HAP-1 (cell line): ENCODE measurements around the gene SLC13A2.
A peak's percentile ranks its signal among the peaks of the same experiment; 100 is the strongest.
"Not testable (repeated sequence)": the region's sequence is repeated elsewhere in the genome, so short reads cannot be mapped to it uniquely, and the experiment has no call there.

Source experiments
- DNase-seq, 2 experiments: peaks; one replicate each; pipeline ENCODE4 v3.0.0-alpha.2; 2016 to 2020; ENCODE audit warnings: low spot score in 2 of 2
- H3K27me3 ChIP-seq: fragments of 250-450 bp; sonication (Bioruptor Pico); 2 replicates; pipeline ENCODE4 v1.5.1; 2020; ENCODE audit warnings: low read depth, mild to moderate bottlenecking, moderate library complexity
- H3K36me3 ChIP-seq: fragments of 250-450 bp; sonication (Bioruptor Pico); replicated peaks from 2 replicates; pipeline ENCODE4 v1.5.1; 2020; ENCODE audit warnings: mild to moderate bottlenecking
- H3K4me1 ChIP-seq: fragments of 250-450 bp; sonication (Bioruptor Pico); 2 replicates; pipeline ENCODE4 v1.5.1; 2020; ENCODE audit warnings: mild to moderate bottlenecking
- H3K4me3 ChIP-seq: fragments of 250-450 bp; sonication (Bioruptor Pico); 2 replicates; pipeline ENCODE4 v1.5.1; 2020; ENCODE audit warnings: mild to moderate bottlenecking, moderate library complexity
- H3K9me3 ChIP-seq: fragments of 250-450 bp; sonication (Bioruptor Pico); 2 replicates; pipeline ENCODE4 v1.5.1; 2020; ENCODE audit warnings: mild to moderate bottlenecking, moderate library complexity
- in situ Hi-C: fragments of 300-500 bp; cut with MboI; formaldehyde crosslinking; loops from 3 replicates; pipeline ENCODE4 v1.14.3; 2020; ENCODE audit warnings: low sequenced_read_pairs, inconsistent platforms, mixed read lengths

Gene SLC13A2

DNA sequence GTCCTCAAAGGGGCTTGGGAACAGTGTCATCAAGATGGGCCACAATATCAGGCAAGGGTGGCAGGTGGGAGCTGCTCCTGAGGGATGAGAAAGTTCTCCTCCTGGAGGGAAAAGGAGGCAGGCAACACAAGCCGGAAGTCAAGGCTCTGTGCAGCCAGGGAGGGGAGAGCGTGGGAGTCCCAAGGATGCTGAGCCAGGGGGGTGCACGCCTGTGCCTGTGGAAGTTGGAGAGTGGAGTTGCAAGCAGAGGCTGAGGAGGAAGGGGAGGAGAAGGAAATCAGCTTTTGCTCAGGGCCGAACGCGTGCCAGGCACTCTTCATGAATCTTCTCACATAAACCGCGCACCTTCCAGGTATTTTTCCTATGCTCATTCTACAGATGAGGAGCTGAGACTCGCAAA lies 7.4 kb upstream of the SLC13A2 start:
- no peak overlapping the region for H3K4me3 ChIP-seq
- no peaks in the 10 kb centered on the region for H3K9me3 ChIP-seq
- in situ Hi-C loops, result no loop called here
- no peaks in the 10 kb centered on the region for H3K4me1 ChIP-seq
- no peaks in the 10 kb centered on the region for H3K36me3 ChIP-seq
- H3K27me3 ChIP-seq, result peaks cover 26% of the 10 kb centered on the region
- no peak for DNase-seq

DNA sequence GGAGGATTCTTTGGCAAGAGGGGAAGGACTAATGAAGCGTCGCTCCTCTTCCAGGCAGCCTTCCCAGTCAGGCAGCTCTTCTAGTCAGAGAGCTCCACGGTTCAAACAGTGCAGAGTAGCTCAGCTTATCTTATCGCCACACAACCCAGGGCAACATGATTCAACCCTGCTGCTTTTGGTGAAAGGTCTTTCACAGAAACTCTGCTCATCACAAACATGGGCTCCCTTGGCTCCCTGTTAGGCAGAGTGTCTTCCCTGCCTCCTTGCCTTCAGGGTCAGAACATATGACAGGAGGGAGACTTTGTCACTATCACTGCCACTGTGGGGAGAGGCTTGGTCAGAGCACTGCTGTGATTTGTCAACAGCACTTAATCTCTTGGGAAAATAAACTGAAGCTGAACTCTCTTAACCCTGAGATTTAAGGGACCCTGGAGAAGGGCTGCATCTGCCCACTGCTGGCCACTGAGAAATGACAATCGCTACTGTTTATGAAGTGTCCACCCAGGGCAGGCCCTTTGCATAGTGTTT lies 6.9 kb upstream of the SLC13A2 start:
- Histone ChIP-seq H3K9me3 (no peaks in the 10 kb centered on the region), H3K36me3 (no peaks in the 10 kb centered on the region), H3K27me3 (peaks cover 26% of the 10 kb centered on the region), H3K4me1 (no peaks in the 10 kb centered on the region), H3K4me3 (no peak overlapping the region)
- in situ Hi-C loops, result no loop called here
- no peak for DNase-seq

DNA sequence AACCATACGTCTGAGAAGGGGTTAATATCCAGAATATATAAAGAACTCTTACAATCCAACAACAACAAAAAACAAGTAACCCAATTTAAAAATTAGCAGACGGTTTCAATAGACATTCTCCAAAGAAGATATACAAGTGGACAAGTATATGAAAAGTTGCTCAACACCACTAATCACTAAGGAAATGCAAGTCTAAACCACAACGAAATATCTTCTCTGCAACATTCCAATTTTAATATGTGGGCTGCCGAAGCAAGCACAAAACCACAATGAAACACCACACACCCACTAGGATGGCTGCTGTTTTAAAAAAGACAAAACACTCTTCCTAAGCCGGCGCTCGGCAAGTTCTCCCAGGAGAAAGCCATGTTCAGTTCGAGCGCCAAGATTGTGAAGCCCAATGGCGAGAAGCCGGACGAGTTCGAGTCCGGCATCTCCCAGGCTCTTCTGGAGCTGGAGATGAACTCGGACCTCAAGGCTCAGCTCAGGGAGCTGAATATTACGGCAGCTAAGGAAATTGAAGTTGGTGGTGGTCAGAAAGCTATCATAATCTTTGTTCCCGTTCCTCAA lies 5.9 kb upstream of the SLC13A2 start:
- H3K9me3 ChIP-seq, result no peaks in the 10 kb centered on the region
- H3K36me3 ChIP-seq, result no peaks in the 10 kb centered on the region
- in situ Hi-C loops, result no loop called here
- no peaks in the 10 kb centered on the region for H3K4me1 ChIP-seq
- no peak overlapping the region for H3K4me3 ChIP-seq
- no peak for DNase-seq
- H3K27me3 ChIP-seq, result peaks cover 26% of the 10 kb centered on the region

DNA sequence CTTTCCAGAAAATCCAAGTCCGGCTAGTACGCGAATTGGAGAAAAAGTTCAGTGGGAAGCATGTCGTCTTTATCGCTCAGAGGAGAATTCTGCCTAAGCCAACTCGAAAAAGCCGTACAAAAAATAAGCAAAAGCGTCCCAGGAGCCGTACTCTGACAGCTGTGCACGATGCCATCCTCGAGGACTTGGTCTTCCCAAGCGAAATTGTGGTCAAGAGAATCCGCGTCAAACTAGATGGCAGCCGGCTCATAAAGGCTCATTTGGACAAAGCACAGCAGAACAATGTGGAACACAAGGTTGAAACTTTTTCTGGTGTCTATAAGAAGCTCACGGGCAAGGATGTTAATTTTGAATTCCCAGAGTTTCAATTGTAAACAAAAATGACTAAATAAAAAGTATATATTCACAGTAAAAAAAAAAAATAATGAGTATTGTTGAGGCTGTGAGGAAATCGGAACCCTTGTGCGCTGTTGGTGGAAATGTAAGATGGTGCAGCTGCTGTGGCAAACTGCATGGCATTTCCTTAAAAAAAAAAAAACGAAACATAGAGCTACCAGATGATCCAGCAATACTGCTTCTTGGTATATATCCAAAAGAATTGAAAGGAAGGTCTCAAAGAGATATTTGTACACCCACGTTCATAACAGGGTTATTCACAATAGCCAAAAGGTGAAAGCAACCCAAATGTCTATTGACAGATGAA lies 5.3 kb upstream of the SLC13A2 start:
- H3K9me3 ChIP-seq, H3K4me1 ChIP-seq, H3K4me3 ChIP-seq, H3K36me3 ChIP-seq, DNase-seq, in situ Hi-C loops: not testable (repeated sequence)
- peaks cover 26% of the 10 kb centered on the region for H3K27me3 ChIP-seq

DNA sequence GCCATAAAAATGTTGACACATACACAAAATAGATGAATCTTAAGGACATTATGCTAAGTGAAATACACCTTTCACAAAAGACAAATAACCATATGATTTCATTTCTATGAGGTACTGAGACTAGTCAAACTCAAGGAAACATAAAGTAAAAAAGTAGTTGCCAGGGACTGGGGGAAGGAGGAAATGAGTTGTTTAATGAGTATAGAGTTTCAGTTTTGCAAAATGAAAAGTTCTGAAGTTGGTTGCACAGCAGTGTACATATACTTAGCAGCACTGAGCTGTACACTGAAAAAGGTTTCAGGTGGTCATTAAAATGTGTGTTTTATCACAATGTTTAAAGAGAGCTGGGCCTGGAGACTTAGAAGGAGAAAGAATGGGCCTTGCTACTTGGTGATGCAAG lies 4.7 kb upstream of the SLC13A2 start:
- Histone ChIP-seq H3K9me3 (no peaks in the 10 kb centered on the region), H3K36me3 (no peaks in the 10 kb centered on the region), H3K27me3 (peaks cover 26% of the 10 kb centered on the region), H3K4me1 (no peaks in the 10 kb centered on the region), H3K4me3 (no peak overlapping the region)
- no peak for DNase-seq
- in situ Hi-C loops, result no loop called here

DNA sequence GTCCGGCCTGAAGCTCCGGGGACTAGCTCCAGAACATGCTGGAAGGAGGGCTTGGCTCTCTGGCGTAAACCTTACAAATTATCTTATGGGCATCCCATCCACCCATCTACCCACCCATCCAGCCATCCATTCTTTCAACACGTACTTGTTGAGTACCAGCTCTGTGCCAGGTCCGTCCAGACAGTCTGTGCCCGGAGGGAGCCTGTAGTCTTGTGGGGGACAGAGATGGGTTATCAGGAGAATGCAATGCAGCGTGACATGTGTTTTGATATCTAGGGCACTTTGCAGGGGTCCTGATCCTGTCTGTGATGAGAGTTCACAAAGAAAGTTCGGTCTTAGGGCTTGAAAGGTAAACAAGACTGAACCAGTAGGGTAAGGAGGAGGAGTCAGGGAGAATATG lies 4.1 kb upstream of the SLC13A2 start:
- no peaks in the 10 kb centered on the region for H3K36me3 ChIP-seq
- H3K27me3 ChIP-seq, result peaks cover 24% of the 10 kb centered on the region
- DNase-seq, result no peak
- no peaks in the 10 kb centered on the region for H3K4me1 ChIP-seq
- H3K4me3 ChIP-seq, result no peak overlapping the region
- in situ Hi-C loops, result no loop called here
- no peaks in the 10 kb centered on the region for H3K9me3 ChIP-seq

DNA sequence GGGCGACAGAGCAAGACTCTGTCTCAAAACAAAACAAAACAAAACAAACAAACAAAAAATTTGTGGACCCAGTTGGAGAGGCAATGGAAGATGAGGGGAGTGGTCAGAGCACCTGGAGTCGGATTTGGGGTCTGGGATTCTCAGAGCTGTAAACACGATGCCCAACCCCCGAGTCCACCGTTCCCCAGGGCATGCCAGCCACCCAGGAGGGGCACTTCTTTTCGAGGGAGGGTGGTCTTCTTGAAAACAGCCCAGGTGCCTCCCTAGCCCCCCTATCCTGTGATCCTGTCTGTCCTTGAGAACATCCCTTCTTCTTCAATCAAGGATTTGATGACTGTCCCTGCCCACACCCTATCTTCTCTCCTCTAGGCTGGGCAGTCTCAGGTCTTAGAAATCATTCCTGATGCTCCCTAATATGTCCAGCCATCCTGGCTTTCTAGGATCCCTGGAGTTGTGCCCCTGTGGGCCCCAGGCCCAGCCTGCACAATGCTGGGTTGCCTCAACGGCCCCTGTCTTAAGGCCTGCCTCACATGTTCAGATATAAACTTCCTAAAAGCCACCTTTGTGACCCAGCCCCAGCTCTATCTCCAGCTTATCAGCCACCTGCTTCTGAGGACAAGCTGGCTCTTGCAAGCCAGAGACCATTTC lies 3.1 kb upstream of the SLC13A2 start:
- in situ Hi-C loops, result loop anchor here (5.0 kb wide), 1 partner anchor 48 kb away; no protein-coding TSS in a partner anchor
- Histone ChIP-seq H3K9me3 (no peaks in the 10 kb centered on the region), H3K4me1 (no peaks in the 10 kb centered on the region), H3K27me3 (peaks cover 21% of the 10 kb centered on the region), H3K36me3 (no peaks in the 10 kb centered on the region), H3K4me3 (no peak overlapping the region)
- no peak for DNase-seq

DNA sequence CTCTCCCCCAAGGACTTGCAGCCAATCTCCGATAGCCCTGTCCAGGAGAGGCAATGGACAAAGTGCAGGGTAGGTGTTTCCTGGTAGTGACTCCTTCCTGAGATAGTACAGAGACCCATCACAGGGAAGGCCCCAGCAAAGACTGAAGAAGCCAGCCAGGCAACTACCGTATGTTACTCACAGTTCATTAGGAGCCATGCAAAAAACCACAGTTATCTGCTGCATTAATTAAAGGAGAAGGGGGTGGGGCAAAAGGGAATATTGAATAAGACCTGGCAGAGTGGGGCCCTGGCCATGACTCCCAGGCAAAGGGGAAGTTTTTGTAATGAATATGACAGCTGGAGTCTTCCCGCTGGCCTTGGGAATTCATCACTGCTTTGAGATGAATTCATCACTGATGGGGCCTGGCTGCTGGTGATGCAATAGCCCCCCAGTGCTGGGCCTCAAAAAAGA lies 2.5 kb upstream of the SLC13A2 start:
- in situ Hi-C loops, result loop anchor here (5.0 kb wide), 1 partner anchor 49 kb away; no protein-coding TSS in a partner anchor
- H3K36me3 ChIP-seq, result no peaks in the 10 kb centered on the region
- no peaks in the 10 kb centered on the region for H3K9me3 ChIP-seq
- no peaks in the 10 kb centered on the region for H3K4me1 ChIP-seq
- DNase-seq, result no peak
- H3K27me3 ChIP-seq, result peaks cover 21% of the 10 kb centered on the region
- no peak overlapping the region for H3K4me3 ChIP-seq

DNA sequence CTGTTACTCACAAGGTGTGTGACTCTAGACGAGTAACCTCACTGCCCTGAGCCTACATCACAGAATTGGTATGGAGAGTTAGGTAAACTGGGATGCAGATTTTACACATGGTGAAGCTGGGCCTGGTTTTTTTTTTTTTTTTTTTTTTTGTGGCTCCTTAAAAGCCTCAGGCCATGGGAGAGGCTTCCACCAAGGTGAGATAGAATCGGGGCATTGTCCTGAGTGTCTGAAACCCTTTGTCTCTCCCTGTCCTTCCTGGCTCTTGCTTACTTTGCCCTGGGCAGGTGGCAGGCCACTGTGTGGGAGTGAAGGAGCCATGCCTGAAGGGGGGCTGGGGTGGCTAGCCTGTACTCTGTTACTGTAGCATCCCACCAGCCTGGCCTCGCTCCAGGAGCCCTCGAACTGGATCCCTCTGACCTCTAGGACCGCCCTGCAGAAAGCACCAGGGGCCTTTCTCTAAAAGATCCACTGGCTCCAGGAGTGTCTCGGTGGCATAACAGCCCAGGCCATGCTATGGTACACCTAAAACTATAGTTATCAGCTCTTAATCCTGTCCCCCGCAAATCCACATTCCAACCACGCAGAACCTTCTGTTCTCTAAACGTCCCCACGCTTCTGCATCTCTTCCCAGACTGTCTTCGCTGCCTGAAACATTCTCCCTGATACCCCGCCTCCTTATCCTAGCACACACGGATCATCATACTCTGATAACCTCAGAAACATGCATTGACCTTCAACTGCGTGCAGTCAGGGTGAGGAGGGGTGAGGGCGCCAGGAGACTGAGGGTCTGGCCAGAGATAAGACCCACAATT lies 1.7 kb upstream of the SLC13A2 start:
- Histone ChIP-seq H3K9me3 (no peaks in the 10 kb centered on the region), H3K27me3 (peaks cover 20% of the 10 kb centered on the region), H3K36me3 (no peaks in the 10 kb centered on the region), H3K4me1 (no peaks in the 10 kb centered on the region), H3K4me3 (no peak overlapping the region)
- in situ Hi-C loops, result loop anchor here (5.0 kb wide), 1 partner anchor 49 kb away; no protein-coding TSS in a partner anchor
- no peak for DNase-seq

DNA sequence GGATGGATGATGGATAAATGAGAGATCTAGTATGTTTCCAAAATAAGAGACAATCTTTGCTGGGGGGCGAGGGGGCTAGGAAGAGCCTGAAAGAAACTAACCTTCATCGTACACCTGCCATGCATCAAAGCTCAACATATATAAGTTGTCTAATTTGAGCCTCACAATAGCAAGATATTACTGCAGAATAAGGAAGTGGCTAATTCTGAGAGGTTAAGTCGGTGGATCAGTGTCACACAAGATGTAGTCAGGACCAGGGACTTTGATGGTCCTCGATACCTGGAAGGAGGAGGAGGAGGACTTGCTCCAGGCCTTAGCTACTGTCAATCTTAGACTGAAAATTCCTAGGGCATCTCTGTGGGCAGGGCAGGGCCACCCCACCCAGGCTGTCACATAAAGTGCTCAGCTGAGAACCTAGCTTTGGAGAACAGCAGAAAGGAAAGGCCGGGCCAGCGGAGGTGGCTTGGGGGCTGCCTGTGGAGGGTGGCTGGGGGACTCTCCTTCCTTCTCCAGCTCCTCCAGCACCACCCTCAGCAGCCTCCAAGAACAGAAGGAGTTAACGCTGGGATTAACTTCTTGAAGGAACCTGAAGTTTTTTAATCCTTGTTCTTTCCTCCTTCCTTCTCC lies 460 bp upstream of the SLC13A2 start:
- H3K36me3 ChIP-seq, result no peaks in the 10 kb centered on the region
- H3K9me3 ChIP-seq, result no peaks in the 10 kb centered on the region
- no peaks in the 10 kb centered on the region for H3K4me1 ChIP-seq
- DNase-seq, result no peak
- H3K4me3 ChIP-seq, result no peak overlapping the region
- in situ Hi-C loops, result loop anchor here (5.0 kb wide), 1 partner anchor 51 kb away; no protein-coding TSS in a partner anchor
- H3K27me3 ChIP-seq, result peaks cover 11% of the 10 kb centered on the region

DNA sequence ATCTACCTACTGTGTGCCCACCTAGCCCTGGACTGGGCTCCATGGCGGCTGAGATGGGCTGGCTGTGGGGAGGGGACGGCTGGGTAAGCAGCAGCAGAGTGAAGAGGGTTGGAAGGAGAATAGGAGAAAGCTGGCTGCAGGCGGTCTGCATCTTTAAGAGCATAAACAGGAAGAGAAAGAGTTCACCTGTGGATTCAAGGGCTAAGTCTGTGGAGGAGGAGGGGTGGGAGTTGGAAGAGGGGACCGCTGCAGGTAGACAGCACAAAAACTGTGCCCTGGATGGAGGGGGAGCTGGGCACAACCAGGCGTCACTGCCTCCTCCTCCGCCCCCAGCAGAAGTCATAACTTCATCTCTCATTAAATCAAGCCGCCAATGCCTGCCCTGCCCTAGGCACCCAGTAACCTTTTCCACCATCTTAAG lies 677 bp downstream of the SLC13A2 start:
- Histone ChIP-seq H3K4me3 (no peak overlapping the region), H3K36me3 (no peaks in the 10 kb centered on the region), H3K9me3 (no peaks in the 10 kb centered on the region), H3K27me3 (peaks cover 4% of the 10 kb centered on the region; the same call in 1 of the 2 replicates), H3K4me1 (no peaks in the 10 kb centered on the region)
- no peak for DNase-seq
- in situ Hi-C loops, result loop anchor here (5.0 kb wide), 1 partner anchor 52 kb away; no protein-coding TSS in a partner anchor

DNA sequence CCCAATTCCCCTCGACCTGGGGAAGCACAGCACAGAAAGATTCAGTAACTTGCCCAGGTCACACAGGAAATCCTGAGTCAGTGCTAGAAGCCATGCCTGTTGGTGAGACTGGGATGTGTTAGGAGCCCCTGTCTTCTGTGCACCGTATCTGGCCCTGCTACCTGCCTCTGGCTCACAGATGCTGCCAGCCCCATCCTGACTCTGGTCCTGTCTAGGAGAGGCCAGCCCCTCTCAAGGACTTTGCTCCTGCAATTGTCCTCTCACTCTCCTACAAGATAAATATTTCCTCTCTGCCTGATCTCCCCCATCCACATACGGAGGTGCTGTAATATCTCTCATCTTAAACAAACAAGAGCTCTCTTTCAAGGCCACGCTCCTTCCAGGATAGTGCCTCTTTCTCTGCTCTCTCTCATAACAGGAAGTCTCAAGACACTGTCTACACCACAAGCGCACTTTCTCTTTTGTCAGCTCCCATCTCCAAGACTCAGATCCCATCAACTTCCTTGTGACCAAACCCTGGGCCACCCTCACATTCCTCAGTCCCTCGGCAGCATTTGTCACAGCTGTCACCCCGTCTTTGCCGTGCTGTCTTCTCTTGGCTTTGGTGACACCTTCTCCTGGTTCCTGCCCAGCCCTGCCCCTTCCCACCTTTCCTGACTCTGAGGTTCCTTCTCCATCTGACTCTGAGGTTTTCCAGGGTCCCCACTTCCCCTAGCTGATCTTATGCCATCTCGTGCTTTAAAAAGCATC lies 1.9 kb downstream of the SLC13A2 start:
- DNase-seq, result peak in 1 of 2 experiments; percentile 3
- in situ Hi-C loops, result no loop called here
- Histone ChIP-seq H3K9me3 (no peaks in the 10 kb centered on the region), H3K27me3 (no peaks in the 10 kb centered on the region; the same call in 1 of the 2 replicates), H3K4me1 (no peaks in the 10 kb centered on the region), H3K4me3 (no peak overlapping the region), H3K36me3 (no peaks in the 10 kb centered on the region)
